Measurements from ENCODE around the gene ASF1B. TPM values are rescaled to one million over a fixed set of nuclear protein-coding genes. Genes with fewer than 3 reads are reported as not detected.

Gene ASF1B
- total and polyA plus RNA-seq, 4 experiments from 2014 or later: 1.8 to 3.0 (median 2.6) TPM

GRCh38 chr19:14112809-14113385, 23.5 kb downstream of the ASF1B start:
- H3K36me3 ChIP-seq (ENCODE audit: insufficient read depth, low read length): no peaks in the 10 kb centered on the region
- CTCF ChIA-PET (ENCODE audit: partially characterized antibody): interaction anchor here (1.5 to 2.6 kb wide), 5 partner anchors 9 to 233 kb away, joined by 4 to 9 read pairs (median 6); no protein-coding TSS in a partner anchor
- H3K4me1 ChIP-seq (ENCODE audit: insufficient read depth, low read length): peaks cover 38% of the 10 kb centered on the region
- Mint-ChIP-seq H3K9me3 (peaks cover 0 to 2% (median 0%) of the 10 kb centered on the region in 8 donors), H3K36me3 (peaks cover 3 to 7% of the 10 kb centered on the region in 2 donors), H3K27ac (peak overlapping the region in 3 of 7 donors; percentile 48 to 75 (median 70)), H3K4me3 (peak overlapping the region in 1 of 8 donors; percentile 4), H3K4me1 (peaks cover 16 to 53% (median 35%) of the 10 kb centered on the region in 4 donors), H3K27me3 (no peaks in the 10 kb centered on the region)
- POLR2A ChIA-PET (ENCODE audit: partially characterized antibody): interaction anchor here (1.0 kb wide), 1 partner anchor 81 kb away, joined by 3 read pairs; the partner anchor contains the start of gene IL27RA
- H3K4me3 ChIP-seq (ENCODE audit: low read length in 2 of 2): no peak overlapping the region
- intact Hi-C loops (cut with micrococcal nuclease): no loop called here
- H3K27me3 ChIP-seq (ENCODE audit: insufficient read depth, low read length): no peaks in the 10 kb centered on the region
- H3K27ac ChIP-seq (ENCODE audit: low read depth, low read length): no peak overlapping the region
- no peaks in the 10 kb centered on the region for H3K9me3 ChIP-seq (ENCODE audit: control insufficient read depth in 1 of 2, low read length in 2 of 2)
- no peak for DNase-seq

GRCh38 chr19:14112051-14112808, 24.2 kb downstream of the ASF1B start:
- peak overlapping the region in 2 of 7 donors; percentile 36 to 48 for H3K27ac Mint-ChIP-seq
- no peaks in the 10 kb centered on the region for H3K27me3 Mint-ChIP-seq
- Histone ChIP-seq H3K27me3 (ENCODE audit: insufficient read depth, low read length) (no peaks in the 10 kb centered on the region), H3K36me3 (ENCODE audit: insufficient read depth, low read length) (no peaks in the 10 kb centered on the region), H3K9me3 (ENCODE audit: control insufficient read depth in 1 of 2, low read length in 2 of 2) (no peaks in the 10 kb centered on the region), H3K4me3 (ENCODE audit: low read length in 2 of 2) (no peak overlapping the region), H3K4me1 (ENCODE audit: insufficient read depth, low read length) (peaks cover 38% of the 10 kb centered on the region), H3K27ac (ENCODE audit: low read depth, low read length) (no peak overlapping the region)
- H3K4me1 Mint-ChIP-seq: peaks cover 16 to 53% (median 32%) of the 10 kb centered on the region in 4 donors
- POLR2A ChIA-PET (ENCODE audit: partially characterized antibody): interaction anchor here (1.0 kb wide), 1 partner anchor 80 kb away, joined by 3 read pairs; the partner anchor contains the start of gene IL27RA
- DNase-seq: no peak
- CTCF ChIA-PET (ENCODE audit: partially characterized antibody): no interaction called here
- peaks cover 4 to 6% of the 10 kb centered on the region in 2 donors for H3K36me3 Mint-ChIP-seq
- intact Hi-C loops (cut with micrococcal nuclease): no loop called here
- no peak overlapping the region for H3K4me3 Mint-ChIP-seq
- H3K9me3 Mint-ChIP-seq: peaks cover 0 to 2% (median 0%) of the 10 kb centered on the region in 8 donors

- DNase-seq: no peak
- peaks cover 0 to 2% (median 0%) of the 10 kb centered on the region in 8 donors for H3K9me3 Mint-ChIP-seq
- Histone ChIP-seq H3K4me1 (ENCODE audit: insufficient read depth, low read length) (peaks cover 32% of the 10 kb centered on the region), H3K27ac (ENCODE audit: low read depth, low read length) (no peak overlapping the region), H3K4me3 (ENCODE audit: low read length in 2 of 2) (no peak overlapping the region), H3K9me3 (ENCODE audit: control insufficient read depth in 1 of 2, low read length in 2 of 2) (no peaks in the 10 kb centered on the region), H3K27me3 (ENCODE audit: insufficient read depth, low read length) (no peaks in the 10 kb centered on the region), H3K36me3 (ENCODE audit: insufficient read depth, low read length) (no peaks in the 10 kb centered on the region)
- POLR2A ChIA-PET (ENCODE audit: partially characterized antibody): no interaction called here
- H3K36me3 Mint-ChIP-seq: peaks cover 4 to 5% of the 10 kb centered on the region in 2 donors
- intact Hi-C loops (cut with micrococcal nuclease): no loop called here
- no peak overlapping the region for H3K4me3 Mint-ChIP-seq
- H3K27me3 Mint-ChIP-seq: no peaks in the 10 kb centered on the region
- H3K27ac Mint-ChIP-seq: peak overlapping the region in 4 of 7 donors; percentile 3 to 82 (median 20)
- H3K4me1 Mint-ChIP-seq: peaks cover 13 to 47% (median 27%) of the 10 kb centered on the region in 4 donors
- CTCF ChIA-PET (ENCODE audit: partially characterized antibody): no interaction called here
Measured at GRCh38 chr19:14111486-14111885, 24.9 kb downstream of the ASF1B start.

GRCh38 chr19:14110650-14111049, 25.7 kb downstream of the ASF1B start:
- H3K4me1 ChIP-seq (ENCODE audit: insufficient read depth, low read length): peaks cover 23% of the 10 kb centered on the region
- intact Hi-C loops (cut with micrococcal nuclease): no loop called here
- H3K27me3 Mint-ChIP-seq: no peaks in the 10 kb centered on the region
- peaks cover 4 to 10% of the 10 kb centered on the region in 2 donors for H3K36me3 Mint-ChIP-seq
- peak overlapping the region in 4 of 7 donors; percentile 42 to 68 (median 60) for H3K27ac Mint-ChIP-seq
- H3K4me1 Mint-ChIP-seq: peaks cover 9 to 39% (median 19%) of the 10 kb centered on the region in 4 donors
- H3K36me3 ChIP-seq (ENCODE audit: insufficient read depth, low read length): no peaks in the 10 kb centered on the region
- peaks cover 0 to 2% (median 0%) of the 10 kb centered on the region in 8 donors for H3K9me3 Mint-ChIP-seq
- CTCF ChIA-PET (ENCODE audit: partially characterized antibody): no interaction called here
- H3K27me3 ChIP-seq (ENCODE audit: insufficient read depth, low read length): no peaks in the 10 kb centered on the region
- no peaks in the 10 kb centered on the region for H3K9me3 ChIP-seq (ENCODE audit: control insufficient read depth in 1 of 2, low read length in 2 of 2)
- POLR2A ChIA-PET (ENCODE audit: partially characterized antibody): no interaction called here
- DNase-seq: no peak
- no peak overlapping the region for H3K4me3 Mint-ChIP-seq
- no peak overlapping the region for H3K4me3 ChIP-seq (ENCODE audit: low read length in 2 of 2)
- no peak overlapping the region for H3K27ac ChIP-seq (ENCODE audit: low read depth, low read length)

- DNase-seq: no peak
- H3K27ac Mint-ChIP-seq: peak overlapping the region in 1 of 7 donors; percentile 52
- Histone ChIP-seq H3K9me3 (ENCODE audit: control insufficient read depth in 1 of 2, low read length in 2 of 2) (no peaks in the 10 kb centered on the region), H3K36me3 (ENCODE audit: insufficient read depth, low read length) (peaks cover 1% of the 10 kb centered on the region), H3K27ac (ENCODE audit: low read depth, low read length) (no peak overlapping the region), H3K4me3 (ENCODE audit: low read length in 2 of 2) (no peak overlapping the region), H3K4me1 (ENCODE audit: insufficient read depth, low read length) (peaks cover 10% of the 10 kb centered on the region), H3K27me3 (ENCODE audit: insufficient read depth, low read length) (no peaks in the 10 kb centered on the region)
- H3K4me1 Mint-ChIP-seq: peaks cover 1 to 16% (median 5%) of the 10 kb centered on the region in 4 donors
- peaks cover 4 to 15% of the 10 kb centered on the region in 2 donors for H3K36me3 Mint-ChIP-seq
- ChIA-PET POLR2A (ENCODE audit: partially characterized antibody) (no interaction called here), CTCF (ENCODE audit: partially characterized antibody) (interaction anchor here (1.1 kb wide), 1 partner anchor 9 kb away, joined by 3 read pairs; no protein-coding TSS in a partner anchor)
- H3K4me3 Mint-ChIP-seq: no peak overlapping the region
- no peaks in the 10 kb centered on the region for H3K9me3 Mint-ChIP-seq
- intact Hi-C loops (cut with micrococcal nuclease): no loop called here
- no peaks in the 10 kb centered on the region for H3K27me3 Mint-ChIP-seq
Measured at GRCh38 chr19:14107581-14108461, 28.6 kb downstream of the ASF1B start.

GRCh38 chr19:14106840-14107239, 29.5 kb downstream of the ASF1B start:
- intact Hi-C loops (cut with micrococcal nuclease): no loop called here
- no peak overlapping the region for H3K4me3 Mint-ChIP-seq
- no peaks in the 10 kb centered on the region for H3K9me3 ChIP-seq (ENCODE audit: control insufficient read depth in 1 of 2, low read length in 2 of 2)
- peaks cover 4 to 15% of the 10 kb centered on the region in 2 donors for H3K36me3 Mint-ChIP-seq
- peaks cover 1 to 8% (median 4%) of the 10 kb centered on the region in 4 donors for H3K4me1 Mint-ChIP-seq
- no peaks in the 10 kb centered on the region for H3K27me3 ChIP-seq (ENCODE audit: insufficient read depth, low read length)
- POLR2A ChIA-PET (ENCODE audit: partially characterized antibody): no interaction called here
- peaks cover 3% of the 10 kb centered on the region for H3K4me1 ChIP-seq (ENCODE audit: insufficient read depth, low read length)
- H3K9me3 Mint-ChIP-seq: no peaks in the 10 kb centered on the region
- no peaks in the 10 kb centered on the region for H3K27me3 Mint-ChIP-seq
- no peak overlapping the region for H3K27ac ChIP-seq (ENCODE audit: low read depth, low read length)
- peaks cover 10% of the 10 kb centered on the region for H3K36me3 ChIP-seq (ENCODE audit: insufficient read depth, low read length)
- DNase-seq: no peak
- no peak overlapping the region for H3K4me3 ChIP-seq (ENCODE audit: low read length in 2 of 2)
- no peak overlapping the region for H3K27ac Mint-ChIP-seq
- CTCF ChIA-PET (ENCODE audit: partially characterized antibody): no interaction called here
